HG02885 (cell line): ENCODE measurements around the gene ADAMTS7.
A peak's percentile ranks its signal among the peaks of the same experiment; 100 is the strongest.
"Not testable (repeated sequence)": the region's sequence is repeated elsewhere in the genome, so short reads cannot be mapped to it uniquely, and the experiment has no call there.

Experiments used
- ATAC-seq: cut with Tn5 transposase; IDR thresholded peaks from one replicate; pipeline ENCODE4 v1.9.1; 2021; ENCODE audit warnings: mild to moderate bottlenecking; ENCODE audit not compliant: unreplicated experiment, poor library complexity

The ADAMTS7 gene

DNA sequence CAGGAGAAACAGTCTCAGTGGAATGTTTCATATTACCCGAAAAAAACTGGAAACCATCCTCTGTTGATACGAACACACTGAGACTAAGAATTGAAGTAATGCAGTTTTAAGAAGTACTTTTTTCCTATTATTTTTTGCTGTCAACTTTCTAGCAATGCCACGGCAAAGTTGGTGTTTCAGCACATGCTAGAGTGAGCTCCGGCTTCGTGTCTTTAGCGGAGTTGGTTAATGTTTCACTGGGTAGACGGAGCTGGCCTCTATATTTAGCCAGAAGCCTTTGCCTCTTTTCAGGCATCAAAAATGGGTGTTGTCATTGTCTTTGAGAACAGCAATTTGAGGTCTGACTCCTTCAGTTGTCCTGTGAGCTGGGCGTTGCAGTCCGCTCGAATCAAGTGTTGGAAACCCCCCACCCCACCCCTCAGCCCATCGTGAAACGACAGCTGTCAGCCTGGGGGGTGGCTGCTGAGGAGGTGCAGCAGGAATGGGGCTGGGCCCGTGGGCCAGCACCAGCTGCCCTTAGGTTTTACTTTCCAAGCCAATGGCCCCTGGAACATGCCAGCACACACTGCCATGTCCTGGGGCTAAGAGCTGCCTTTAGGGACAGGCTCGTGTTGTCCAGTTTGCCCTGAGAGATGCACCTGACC is 56.5 kb downstream of the ADAMTS7 start:
- ATAC-seq = not testable (repeated sequence)

DNA sequence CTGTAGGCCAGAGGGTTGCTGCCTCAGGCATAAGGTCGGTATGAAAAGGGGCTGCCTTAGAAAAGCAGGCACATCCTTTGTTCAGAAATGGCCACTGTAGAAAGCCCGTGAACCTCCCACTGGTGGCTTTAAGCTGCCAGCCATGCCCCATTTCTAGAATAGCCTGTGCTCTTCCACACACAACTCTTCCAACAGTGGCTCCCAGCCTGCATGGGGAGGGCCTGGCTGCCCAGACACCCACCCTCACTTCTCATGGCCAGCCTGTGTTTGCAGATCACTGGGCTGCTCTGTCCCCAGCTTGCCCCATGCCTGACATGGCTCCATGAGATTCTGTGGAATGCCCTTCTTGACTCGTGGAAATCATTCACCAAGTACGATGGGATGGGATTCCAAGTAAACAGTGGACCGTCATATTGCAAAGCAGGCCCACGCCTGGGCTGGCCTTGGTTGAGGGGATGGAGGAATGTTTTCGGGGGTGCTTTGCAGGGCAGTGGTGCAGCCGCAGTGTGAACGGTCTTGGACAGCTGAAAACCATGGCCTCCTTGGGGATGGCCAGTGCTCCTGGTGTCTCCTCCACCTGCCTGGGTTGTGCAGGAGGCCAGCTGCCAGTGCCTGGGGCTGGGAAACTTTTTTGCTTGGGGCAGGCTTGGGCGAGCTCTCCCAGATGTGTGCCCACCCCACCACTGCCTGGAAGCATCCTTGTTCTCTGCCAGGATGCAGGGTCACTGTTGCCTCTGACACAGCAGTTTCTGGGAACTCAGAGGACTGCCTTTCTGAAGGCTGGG is 57.3 kb downstream of the ADAMTS7 start:
- ATAC-seq = not testable (repeated sequence)

DNA sequence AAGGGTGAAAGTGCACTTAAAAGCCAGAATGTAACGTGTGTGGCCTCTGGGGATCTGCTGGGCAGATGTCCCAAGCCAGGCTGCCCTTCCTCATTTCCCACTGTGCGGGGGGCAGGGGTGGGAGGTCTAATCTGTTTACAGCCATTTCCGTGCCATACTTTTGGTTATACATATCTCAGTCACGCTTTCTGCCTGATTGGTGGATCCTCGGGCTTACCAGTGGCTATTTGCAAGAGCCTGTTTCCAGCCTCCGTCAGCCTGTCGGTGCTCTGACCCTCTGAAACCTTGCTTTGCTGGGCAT is 58.0 kb downstream of the ADAMTS7 start:
- ATAC-seq = not testable (repeated sequence)

- no peak for ATAC-seq
Measured at GRCh38 chr15:78752492-78753358, 58.5 kb downstream of the ADAMTS7 start.

- ATAC-seq = no peak
Measured at GRCh38 chr15:78751602-78751979, 59.7 kb downstream of the ADAMTS7 start.

GRCh38 chr15:78750974-78751601 is 60.2 kb downstream of the ADAMTS7 start:
- ATAC-seq = peak; percentile 93

DNA sequence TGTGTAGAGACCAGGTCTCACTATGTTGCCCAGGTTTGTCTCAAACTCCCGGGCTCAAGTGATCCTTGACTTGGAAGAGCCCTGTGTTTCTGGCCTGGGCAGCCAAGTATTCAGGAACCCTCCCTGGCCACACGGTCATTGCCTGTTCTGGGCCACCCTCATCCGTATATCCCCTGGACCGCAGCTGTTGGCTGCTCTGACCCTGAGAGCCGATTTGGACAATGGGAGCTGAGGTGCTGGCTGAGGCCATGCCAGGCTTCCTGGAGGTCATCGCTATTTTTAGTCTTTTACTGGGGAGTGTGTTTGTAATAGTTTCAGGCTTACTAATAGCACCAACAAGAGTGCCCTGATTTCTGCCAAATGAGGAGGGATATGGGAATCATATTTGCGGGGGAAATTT is 60.7 kb downstream of the ADAMTS7 start:
- no peak for ATAC-seq

DNA sequence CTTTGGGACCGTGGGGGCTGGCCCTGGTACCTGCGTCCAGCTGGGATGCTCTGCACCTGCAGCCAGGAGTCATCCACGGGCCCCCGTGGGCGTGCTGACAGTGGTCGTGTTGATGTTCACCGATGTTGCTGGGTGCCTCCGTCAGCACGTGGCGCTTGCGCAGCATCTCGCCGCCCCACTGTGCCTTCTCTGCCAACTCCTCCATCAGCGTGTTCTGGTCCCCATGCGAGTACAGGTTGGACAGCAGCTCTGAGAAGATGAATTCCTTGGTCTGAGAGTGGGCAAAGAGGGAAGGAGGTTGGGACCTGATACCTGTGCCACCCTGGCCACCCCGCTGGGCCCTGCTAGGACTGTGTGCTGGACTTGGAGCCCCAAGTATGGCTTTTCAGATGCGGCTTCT is 61.4 kb downstream of the ADAMTS7 start:
- ATAC-seq = no peak

GRCh38 chr15:78747877-78748276 is 63.4 kb downstream of the ADAMTS7 start:
- not testable (repeated sequence) for ATAC-seq

DNA sequence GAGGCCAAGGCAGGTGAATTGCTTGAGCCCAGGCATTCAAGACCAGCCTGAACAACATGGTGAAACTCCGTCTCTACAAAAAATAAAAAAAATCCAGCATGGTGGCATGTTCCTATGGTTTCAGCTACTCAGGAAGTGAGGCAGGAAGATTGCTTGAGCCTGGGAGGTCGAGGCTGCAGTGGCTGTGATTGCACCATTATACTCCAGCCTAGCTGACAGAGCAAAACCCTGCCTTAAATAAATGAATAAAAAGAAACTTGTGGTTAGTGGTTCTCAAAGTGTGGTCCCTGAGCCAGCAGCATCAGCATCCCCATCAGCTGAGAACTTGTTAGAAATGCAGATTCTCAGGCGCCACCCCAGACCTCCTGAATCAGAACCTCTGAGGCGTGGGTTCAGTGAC is 69.6 kb downstream of the ADAMTS7 start:
- not testable (repeated sequence) for ATAC-seq

- ATAC-seq = no peak
Measured at GRCh38 chr15:78740904-78741274, 70.4 kb downstream of the ADAMTS7 start.

GRCh38 chr15:78739996-78740903 is 71.0 kb downstream of the ADAMTS7 start:
- ATAC-seq = no peak

GRCh38 chr15:78739206-78739605 is 72.1 kb downstream of the ADAMTS7 start:
- ATAC-seq = no peak

DNA sequence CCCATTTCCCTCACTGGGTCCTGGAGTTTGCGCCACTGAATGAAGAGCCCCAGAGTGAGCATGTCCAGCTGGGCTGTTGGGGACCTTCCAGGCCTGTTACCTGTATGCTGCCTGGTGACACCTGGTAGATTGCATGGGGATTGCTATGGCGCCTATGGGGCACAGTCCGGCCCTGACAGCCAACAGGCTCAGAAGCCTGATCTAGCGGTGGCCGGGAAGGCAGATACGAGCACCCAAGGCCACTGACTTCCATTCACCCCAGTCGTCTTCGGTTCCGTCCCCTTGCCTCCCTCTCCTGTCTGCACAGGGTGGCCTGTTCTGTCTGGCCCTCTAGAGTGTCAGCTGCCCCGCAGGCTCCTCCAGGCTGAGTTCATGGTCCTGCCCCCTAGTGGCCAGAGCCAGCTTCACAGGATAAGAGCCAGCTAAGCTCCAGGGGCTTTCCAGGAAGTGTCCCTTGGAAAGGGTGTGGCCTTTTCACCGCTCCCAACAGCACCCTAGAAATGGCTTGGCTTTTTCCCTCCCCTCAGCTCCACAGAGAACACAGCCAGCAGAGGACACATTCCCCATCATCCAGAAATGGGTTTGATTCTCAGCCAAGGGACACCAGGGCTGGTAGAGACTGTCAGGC is 73.2 kb downstream of the ADAMTS7 start:
- ATAC-seq = not testable (repeated sequence)

GRCh38 chr15:78737187-78737820 is 74.0 kb downstream of the ADAMTS7 start:
- ATAC-seq = no peak

DNA sequence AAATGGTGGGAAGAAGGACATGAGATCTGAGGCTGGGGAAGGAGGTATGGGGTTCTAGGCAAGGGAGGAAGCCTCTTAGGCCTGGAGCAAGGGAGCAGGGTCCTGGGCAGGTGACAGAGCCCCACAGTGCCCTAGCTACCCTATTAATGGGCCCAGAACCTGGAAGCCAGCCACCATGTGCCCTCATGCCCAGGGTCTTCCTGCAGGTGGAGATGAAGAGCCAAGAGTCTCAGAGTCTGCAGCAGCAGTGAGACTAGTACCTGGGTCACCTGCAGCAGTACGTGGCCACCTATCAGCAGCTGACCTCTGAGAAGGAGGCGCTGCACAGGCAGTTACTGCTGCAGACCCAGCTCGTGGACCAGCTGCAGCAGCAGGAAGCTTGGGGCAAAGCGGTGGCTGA is 75.0 kb downstream of the ADAMTS7 start:
- ATAC-seq = not testable (repeated sequence)

DNA sequence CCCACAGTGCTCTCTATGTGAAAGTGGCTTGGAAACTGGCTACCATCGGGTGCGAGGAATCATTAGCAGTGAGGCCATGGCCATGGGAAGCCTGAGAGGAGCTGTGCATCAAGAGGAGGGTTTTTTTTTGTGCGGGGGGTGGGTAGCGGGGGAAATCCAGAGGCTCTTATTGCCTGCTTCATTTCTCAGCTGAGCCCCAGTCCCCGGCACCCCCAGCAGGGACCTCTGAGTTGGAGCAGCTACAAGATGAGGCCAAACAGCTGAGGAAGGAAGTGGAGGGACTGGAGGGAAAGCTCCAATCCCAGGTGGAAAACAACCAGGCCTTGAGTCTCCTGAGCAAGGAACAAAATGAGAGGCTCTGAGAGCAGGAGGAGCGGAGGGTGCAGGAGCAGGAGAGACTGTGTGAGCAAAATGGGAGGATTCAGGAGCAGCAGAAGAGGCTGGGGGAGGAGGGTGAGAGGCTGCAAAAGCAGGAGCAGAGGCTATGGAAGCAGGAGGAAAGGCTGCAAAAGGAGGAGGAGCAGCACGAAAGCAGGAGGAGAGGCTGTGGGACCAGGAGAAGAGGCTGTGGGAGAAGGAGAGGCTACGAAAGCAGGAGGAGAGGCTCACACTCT is 76.7 kb downstream of the ADAMTS7 start:
- no peak for ATAC-seq

DNA sequence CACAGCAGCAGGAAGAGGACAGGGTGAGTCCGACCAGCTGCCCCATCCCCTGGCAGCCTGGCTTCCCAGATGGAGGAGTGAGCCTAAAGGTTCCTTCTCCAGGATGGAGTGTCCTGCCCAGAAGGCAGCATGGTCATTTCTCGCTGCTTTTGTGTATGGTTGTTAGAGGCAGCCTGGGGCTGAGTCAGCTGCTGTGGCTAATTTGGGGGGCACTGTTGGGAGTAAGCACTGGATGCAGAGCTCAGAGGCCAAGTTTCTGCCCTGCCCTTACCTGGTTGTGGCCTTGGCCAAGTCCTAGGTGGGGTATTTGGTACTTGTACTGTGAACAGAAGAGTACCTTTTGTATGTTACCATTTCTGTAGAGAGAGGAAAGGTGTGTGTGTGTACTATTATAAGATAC is 78.6 kb downstream of the ADAMTS7 start:
- ATAC-seq = no peak
